NK-92 (cell line): ENCODE data around the gene LRRC34.

ENCODE experiments used
- DNase-seq: peaks from one replicate; lab custom pipeline; 2025; ENCODE audit not compliant: unreplicated experiment; lab: John Stamatoyannopoulos, UW

LRRC34 gene, protein sequence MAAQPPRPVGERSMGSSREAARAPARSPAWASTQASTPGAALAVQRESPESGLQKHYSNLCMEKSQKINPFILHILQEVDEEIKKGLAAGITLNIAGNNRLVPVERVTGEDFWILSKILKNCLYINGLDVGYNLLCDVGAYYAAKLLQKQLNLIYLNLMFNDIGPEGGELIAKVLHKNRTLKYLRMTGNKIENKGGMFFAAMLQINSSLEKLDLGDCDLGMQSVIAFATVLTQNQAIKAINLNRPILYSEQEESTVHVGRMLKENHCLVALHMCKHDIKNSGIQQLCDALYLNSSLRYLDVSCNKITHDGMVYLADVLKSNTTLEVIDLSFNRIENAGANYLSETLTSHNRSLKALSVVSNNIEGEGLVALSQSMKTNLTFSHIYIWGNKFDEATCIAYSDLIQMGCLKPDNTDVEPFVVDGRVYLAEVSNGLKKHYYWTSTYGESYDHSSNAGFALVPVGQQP

DNA sequence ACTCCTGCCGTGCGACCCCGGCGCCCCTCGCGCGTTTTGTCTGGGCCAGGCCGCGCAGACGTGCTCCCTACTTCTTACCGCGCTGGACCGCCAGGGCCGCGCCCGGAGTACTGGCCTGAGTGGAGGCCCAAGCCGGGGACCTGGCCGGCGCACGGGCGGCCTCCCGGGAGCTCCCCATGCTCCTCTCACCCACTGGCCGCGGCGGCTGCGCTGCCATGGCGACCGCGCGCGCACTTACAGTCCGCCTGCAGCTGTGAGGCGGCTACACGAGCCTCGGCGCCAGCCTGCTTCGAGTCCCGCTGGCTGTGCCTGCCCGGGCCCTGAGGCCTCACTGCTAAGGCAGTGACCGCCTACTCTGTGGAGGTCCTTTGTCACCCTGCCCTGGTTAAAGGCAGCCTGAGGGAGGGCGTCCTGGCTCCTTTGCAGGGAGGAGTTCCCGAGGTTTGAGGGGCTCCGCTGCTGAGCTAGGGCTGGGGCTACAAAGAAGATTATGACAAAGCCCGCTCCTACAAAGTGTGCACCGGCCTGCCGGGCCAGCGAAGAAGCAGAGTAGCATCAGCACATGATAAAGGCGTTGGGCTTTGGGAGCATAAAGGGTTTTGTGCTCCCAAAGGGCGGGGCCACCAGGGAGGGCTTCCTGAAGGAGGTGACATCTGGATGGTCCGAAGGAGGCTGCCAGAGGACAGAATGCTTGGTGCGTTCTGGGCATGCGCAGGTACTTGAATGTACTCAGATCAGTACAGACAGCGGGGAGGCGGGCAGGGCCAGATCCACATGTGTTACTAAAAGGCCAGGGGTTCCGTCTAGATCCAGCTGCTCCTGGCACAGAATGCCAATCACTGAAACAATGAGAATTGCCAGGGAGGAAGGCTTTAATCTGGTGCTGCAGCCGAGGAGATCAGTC, at the start of gene LRRC34, which contains the start of gene LRRIQ4:
LRRC34 (minus strand) TSS at position 573 of the 904 bp plus-strand sequence; CDS start at position 217, 356 bp downstream.
LRRIQ4 (plus strand) TSS at position 539 of the 904 bp plus-strand sequence. CDS start 9,052 bp downstream, outside the sequence.
- peak; percentile 25 for DNase-seq

- no peak for DNase-seq
Measured at GRCh38 chr3:169861871-169862270, 49.2 kb upstream of the LRRC34 start.

- DNase-seq = no peak
Measured at GRCh38 chr3:169857811-169858210, 45.1 kb upstream of the LRRC34 start.

- DNase-seq = no peak
Measured at GRCh38 chr3:169855514-169855913, 42.8 kb upstream of the LRRC34 start.

GRCh38 chr3:169850618-169851017, 37.9 kb upstream of the LRRC34 start:
- no peak for DNase-seq

GRCh38 chr3:169848741-169849140, 36.0 kb upstream of the LRRC34 start:
- DNase-seq = no peak

- DNase-seq = no peak
Measured at GRCh38 chr3:169847896-169848295, 35.2 kb upstream of the LRRC34 start.

DNA sequence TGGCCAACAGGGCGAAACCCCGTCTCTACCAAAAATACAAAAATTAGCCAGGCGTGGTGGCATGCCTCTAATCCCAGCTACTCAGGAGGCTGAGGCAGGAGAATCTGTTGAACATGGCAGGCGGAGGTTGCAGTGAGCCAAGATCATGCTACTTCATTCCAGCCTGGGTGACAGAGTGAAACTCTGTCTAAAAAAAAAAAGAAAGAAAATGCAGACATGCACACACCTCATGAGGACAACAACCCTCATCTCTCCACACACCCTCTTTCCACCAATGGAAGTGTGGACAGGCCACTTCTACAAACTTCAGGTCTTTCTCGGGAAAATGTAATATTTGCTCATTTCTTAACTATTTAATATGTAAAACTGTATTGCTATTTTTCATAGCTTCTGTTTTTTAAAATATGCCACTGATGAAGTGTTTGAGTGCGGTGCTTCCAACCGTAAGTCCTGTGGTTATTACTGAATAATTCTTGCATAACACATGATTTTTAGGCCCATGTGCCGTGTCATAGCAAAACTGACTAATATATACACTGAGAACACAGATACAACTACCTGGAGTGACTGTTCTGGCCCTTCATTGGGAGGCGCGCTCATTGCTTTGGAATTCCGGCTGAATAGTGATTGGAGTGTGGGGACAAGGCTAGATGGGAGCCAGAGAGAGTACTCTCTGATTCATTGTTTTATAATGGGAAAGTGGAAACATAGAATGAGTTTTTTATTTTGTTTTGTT, 33.9 kb upstream of the LRRC34 start:
- DNase-seq = no peak

- no peak for DNase-seq
Measured at GRCh38 chr3:169842960-169843359, 30.3 kb upstream of the LRRC34 start.

DNA sequence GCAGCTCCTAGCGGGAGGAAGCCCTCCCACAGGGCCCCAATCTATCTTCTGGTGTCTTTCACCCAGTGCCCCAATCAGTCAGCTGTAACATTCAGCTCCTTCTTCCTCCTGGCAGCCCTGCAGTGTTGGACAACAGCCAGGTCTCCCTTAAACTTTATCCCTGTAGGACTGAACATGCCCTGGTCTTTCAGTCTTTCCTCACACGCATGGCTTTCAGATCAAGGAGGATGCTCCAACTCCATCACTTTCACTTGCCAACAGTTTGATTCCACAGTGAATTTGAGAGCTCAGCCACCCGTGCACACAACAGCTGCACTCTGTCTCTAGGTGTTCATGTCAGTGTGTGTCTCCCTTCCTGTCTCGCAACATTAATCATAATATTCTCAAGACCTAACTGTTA, 28.5 kb upstream of the LRRC34 start:
- DNase-seq = no peak

DNA sequence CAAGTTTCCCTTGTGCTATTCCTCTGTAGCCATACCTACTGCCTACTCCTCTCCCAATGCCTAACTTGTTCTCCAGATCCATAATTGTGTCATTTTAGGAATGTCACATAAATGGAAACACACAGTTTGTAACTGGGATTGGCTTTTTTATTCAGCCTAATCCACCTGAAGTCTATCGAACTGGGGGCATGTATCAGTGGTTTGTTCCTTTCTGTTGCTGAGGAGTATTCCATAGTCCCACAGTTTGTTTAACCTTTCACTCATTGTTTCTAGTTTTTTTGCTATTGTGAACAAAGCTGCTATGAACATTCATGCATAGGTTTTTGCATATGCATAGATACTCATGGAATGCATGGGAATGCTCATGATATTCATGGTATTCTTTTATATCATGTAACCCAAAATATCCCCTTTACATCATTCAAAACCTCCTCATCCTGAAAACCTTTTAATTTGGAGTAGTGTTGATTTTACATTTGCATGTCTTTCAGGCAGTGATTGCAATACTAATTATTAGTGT, 25.9 kb upstream of the LRRC34 start:
- DNase-seq = no peak

- no peak for DNase-seq
Measured at GRCh38 chr3:169836942-169837275, 24.2 kb upstream of the LRRC34 start.

- no peak for DNase-seq
Measured at GRCh38 chr3:169836078-169836941, 23.6 kb upstream of the LRRC34 start.

- no peak for DNase-seq
Measured at GRCh38 chr3:169835533-169835932, 22.8 kb upstream of the LRRC34 start.

GRCh38 chr3:169827712-169828111, 15.0 kb upstream of the LRRC34 start:
- no peak for DNase-seq

DNA sequence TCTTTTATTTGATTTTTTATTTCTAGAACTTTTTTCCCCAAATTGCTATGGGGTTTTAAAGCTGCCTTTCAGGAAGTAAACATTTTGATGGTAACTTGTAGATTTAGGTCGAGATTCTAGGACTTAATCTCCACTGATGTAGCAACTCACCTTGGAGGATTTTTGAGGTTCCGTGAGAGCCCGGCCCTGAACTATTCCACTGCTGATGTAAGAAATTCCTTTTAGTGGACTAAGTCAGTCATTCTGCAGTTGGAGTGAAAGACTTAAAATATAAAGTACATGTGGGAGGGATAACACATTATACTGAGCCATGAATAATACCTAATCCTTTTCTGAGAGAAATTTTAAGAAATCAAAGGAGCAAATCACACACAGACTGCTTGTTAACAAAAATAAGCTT, 12.6 kb upstream of the LRRC34 start:
- no peak for DNase-seq

GRCh38 chr3:169822983-169823382, 10.3 kb upstream of the LRRC34 start:
- no peak for DNase-seq

- DNase-seq = no peak
Measured at GRCh38 chr3:169822540-169822939, 9.8 kb upstream of the LRRC34 start.

GRCh38 chr3:169822091-169822490, 9.4 kb upstream of the LRRC34 start:
- no peak for DNase-seq

DNA sequence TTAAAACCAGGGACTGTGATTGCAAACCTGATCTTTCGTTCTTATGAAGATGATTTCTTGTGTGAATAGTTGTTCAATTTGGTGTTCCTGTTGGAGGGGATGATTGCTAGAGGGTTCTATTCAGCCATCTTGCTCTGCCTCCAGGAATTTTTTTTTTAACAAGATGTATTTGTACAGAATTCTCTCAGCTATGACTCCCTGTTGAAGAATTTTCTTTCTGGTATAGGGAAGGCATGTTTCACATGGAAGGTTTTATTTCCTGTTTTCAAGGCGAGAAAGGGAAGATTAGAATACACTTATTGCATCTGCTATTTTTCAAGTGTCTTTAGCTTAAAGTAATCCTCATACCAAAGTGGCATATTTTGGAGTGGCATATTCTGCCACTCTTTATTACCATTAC, 5.6 kb upstream of the LRRC34 start:
- no peak for DNase-seq
